HCT116 (cell line): Measurements from ENCODE around the gene PCDHGB5. TPM values are rescaled to one million over a fixed set of nuclear protein-coding genes. Genes with fewer than 3 reads are reported as not detected.

Experiments used
- ATAC-seq: fragments of 200-7000 bp; cut with Tn5 transposase; 2 replicates; pipeline ENCODE4 v1.9.1; 2020; ENCODE audit warnings: mild to moderate bottlenecking, moderate library complexity
- BruUV-seq: library from RNA; stranded (reverse); fragments of 400-500 nt; replicated peaks from 2 replicates; lab custom pipeline; 2021; lab: Mats Ljungman, UMichigan
- CTCF ChIA-PET: fragments of 300-600 bp; sonication (Branson Sonifier 250); formaldehyde crosslinking; loops from one replicate; lab custom pipeline; 2021; ENCODE audit warnings: antibody characterized with exemption; lab: Charles Lee
- POLR2A ChIA-PET: fragments of 300-600, 350-600 bp; sonication (Branson Sonifier 250); formaldehyde crosslinking; loops from one replicate; lab custom pipeline; 2021; ENCODE audit warnings: antibody characterized with exemption; lab: Charles Lee
- RAD21 ChIA-PET, 2 experiments: fragments of 300-600 bp; sonication (Branson Sonifier 250); formaldehyde crosslinking; loops; one replicate each; lab custom pipeline; 2023; ENCODE audit warnings: low total read pairs in 2 of 2; ENCODE audit not compliant: uncharacterized antibody in 2 of 2, unreplicated experiment in 2 of 2, low non-redundant PET in 1 of 2; lab: Charles Lee
- DNase-seq: peaks from one replicate; pipeline ENCODE4 v3.0.0-alpha.2; 2010; ENCODE audit warnings: low read depth, low spot score
- H2AFZ ChIP-seq: fragments of 200-600 bp; shearing (Covaris generic), sonication (generic); 2 replicates; pipeline ENCODE4 v1.6.1; 2017; ENCODE audit warnings: low read depth, mixed run types, mixed read lengths, antibody characterized with exemption, low read length; ENCODE audit not compliant: poor library complexity, severe bottlenecking
- H3K27ac ChIP-seq: 2 replicates; pipeline ENCODE4 v1.5.1; 2012; ENCODE audit warnings: low read depth, low read length
- H3K27me3 ChIP-seq: fragments of 200-600 bp; sonication (generic); 2 replicates; pipeline ENCODE4 v1.6.1; 2016; ENCODE audit warnings: mixed run types, low read length, mixed read lengths; ENCODE audit not compliant: insufficient read depth
- H3K36me3 ChIP-seq, 2 experiments: fragments of 200-500 bp in 1 of 2; fragments of 200-600 bp in 1 of 2; sonication (Bioruptor generic) in 1 of 2; sonication (generic) in 1 of 2; 2 replicates each; pipeline versions ENCODE4 v1.5.1 to v1.6.1; 2014 to 2016; ENCODE audit warnings: low read length in 2 of 2, inconsistent platforms in 1 of 2, mixed read lengths in 1 of 2, mixed run types in 1 of 2; ENCODE audit not compliant: insufficient read depth in 2 of 2, control insufficient read depth in 1 of 2
- H3K4me1 ChIP-seq, 2 experiments: fragments of 200-600 bp in 1 of 2; sonication (generic) in 1 of 2; 2 replicates each; pipeline versions ENCODE4 v1.5.1 to v1.6.1; 2012 to 2017; ENCODE audit warnings: low read length in 2 of 2, inconsistent platforms in 1 of 2, mild to moderate bottlenecking in 1 of 2, mixed read lengths in 1 of 2, mixed run types in 1 of 2, moderate library complexity in 1 of 2; ENCODE audit not compliant: insufficient read depth in 2 of 2, control insufficient read depth in 1 of 2
- H3K4me2 ChIP-seq: fragments of 200-600 bp; sonication (generic); 2 replicates; pipeline ENCODE4 v1.6.1; 2017; ENCODE audit warnings: mixed run types, low read length, mixed read lengths
- H3K4me3 ChIP-seq, 2 experiments: fragments of 200-600 bp in 1 of 2; sonication (generic) in 1 of 2; replicated peaks in 1 of 2; 2 replicates each; pipeline ENCODE4 v1.5.1; 2011 to 2016; ENCODE audit warnings: low read length in 2 of 2, control low read depth in 1 of 2, low read depth in 1 of 2, mild to moderate bottlenecking in 1 of 2, mixed read lengths in 1 of 2, mixed run types in 1 of 2
- H3K79me2 ChIP-seq: fragments of 200-600 bp; sonication (generic); 2 replicates; pipeline ENCODE4 v1.6.1; 2017; ENCODE audit warnings: mild to moderate bottlenecking, mixed run types, low read length, moderate library complexity, mixed read lengths; ENCODE audit not compliant: insufficient read depth
- H3K9ac ChIP-seq: fragments of 200-600 bp; sonication (generic); 2 replicates; pipeline ENCODE4 v1.6.1; 2016; ENCODE audit warnings: low read length, mixed read lengths
- H3K9me2 ChIP-seq: fragments of 200-600 bp; sonication (generic), shearing (Covaris generic); 2 replicates; pipeline ENCODE4 v1.6.1; 2017; ENCODE audit warnings: mixed run types, mild to moderate bottlenecking, moderate library complexity; ENCODE audit not compliant: insufficient read depth
- H3K9me3 ChIP-seq, 2 experiments: fragments of 200-500 bp in 1 of 2; fragments of 200-600 bp in 1 of 2; sonication (Bioruptor generic) in 1 of 2; sonication (generic) in 1 of 2; 2 replicates each; pipeline ENCODE4 v1.6.1; 2014 to 2017; ENCODE audit warnings: low read length in 2 of 2, mixed read lengths in 2 of 2, inconsistent platforms in 1 of 2, low read depth in 1 of 2, mild to moderate bottlenecking in 1 of 2, mixed run types in 1 of 2, moderate library complexity in 1 of 2; ENCODE audit not compliant: control insufficient read depth in 1 of 2, insufficient read depth in 1 of 2
- H4K20me1 ChIP-seq: fragments of 200-600 bp; sonication (generic), shearing (Covaris generic); 2 replicates; pipeline ENCODE4 v1.6.1; 2017; ENCODE audit warnings: mixed run types, mild to moderate bottlenecking, moderate library complexity; ENCODE audit not compliant: insufficient read depth
- CBX3 ChIP-seq: IDR thresholded peaks from 2 replicates; pipeline ENCODE4 v1.6.1; 2012; ENCODE audit warnings: low read depth
- EGR1 ChIP-seq: IDR thresholded peaks from 2 replicates; pipeline ENCODE4 v1.6.1; 2012; ENCODE audit warnings: low read depth
- EZH2 ChIP-seq: fragments of 200-600 bp; sonication (generic); IDR thresholded peaks from 2 replicates; pipeline ENCODE4 v1.6.1; 2017; ENCODE audit warnings: antibody characterized with exemption, mixed run types
- EZH2phosphoT487 ChIP-seq: fragments of 200-600 bp; IDR thresholded peaks from 2 replicates; pipeline ENCODE4 v1.6.1; 2018; ENCODE audit warnings: antibody characterized with exemption, borderline replicate concordance
- RAD21 ChIP-seq: IDR thresholded peaks from 2 replicates; pipeline ENCODE4 v1.6.1; 2012; ENCODE audit warnings: low read depth, mild to moderate bottlenecking
- REST ChIP-seq: IDR thresholded peaks from 2 replicates; pipeline ENCODE4 v1.6.1; 2012; ENCODE audit warnings: low read depth
- SP1 ChIP-seq: IDR thresholded peaks from 2 replicates; pipeline ENCODE4 v1.6.1; 2012; ENCODE audit warnings: low read depth
- YY1 ChIP-seq: IDR thresholded peaks from 2 replicates; pipeline ENCODE4 v1.6.1; 2011; ENCODE audit warnings: low read length, low read depth, moderate library complexity, mild to moderate bottlenecking; ENCODE audit not compliant: insufficient replicate concordance; ENCODE audit errors: extremely low read depth
- ZBTB33 ChIP-seq: IDR thresholded peaks from 2 replicates; pipeline ENCODE4 v1.6.1; 2011; ENCODE audit warnings: mild to moderate bottlenecking, low read length, moderate library complexity; ENCODE audit not compliant: insufficient replicate concordance; ENCODE audit errors: extremely low read depth
- intact Hi-C: fragments of 100-400 bp; cut with micrococcal nuclease; formaldehyde crosslinking; loops from 2 replicates; pipeline ENCODE4 v1.10.0; 2022
- total RNA-seq: library from RNA; stranded (reverse); gene quantifications from one replicate; pipeline ENCODE4 v1.2.1, GENCODE V29; 2021; ENCODE audit not compliant: unreplicated experiment
- TF ChIP-seq, protein P1 (sequence below), 3 experiments: fragments of 200-600 bp in 1 of 3; sonication (generic) in 1 of 3; IDR thresholded peaks in 2 of 3; conservative IDR thresholded peaks in 1 of 3; 2 replicates each; pipeline ENCODE4 v1.5.1; 2012 to 2017; ENCODE audit warnings: low read depth in 2 of 3, low read length in 2 of 3, antibody characterized with exemption in 1 of 3, borderline replicate concordance in 1 of 3, control low read depth in 1 of 3, mild to moderate bottlenecking in 1 of 3, mixed read lengths in 1 of 3, mixed run types in 1 of 3, moderate library complexity in 1 of 3; ENCODE audit not compliant: insufficient read depth in 1 of 3

Gene PCDHGB5
- total RNA-seq, 1 experiment from 2014 or later: 0.15 TPM

GRCh38 chr5:141430332-141431113, 32.8 kb downstream of the PCDHGB5 start, which contains the start of gene PCDHGA12:
TSS of gene PCDHGA12 (plus strand) at chr5:141430507. CDS start at chr5:141430760, 253 bp downstream.
- intact Hi-C loops: no loop called here

More at GRCh38 chr5:141430332-141431113, 32.8 kb downstream of the PCDHGB5 start, which contains the start of gene PCDHGA12:
- Histone ChIP-seq H3K27me3 (no peaks in the 10 kb centered on the region), H3K9ac (no peak within 1 kb of the TSS), H3K4me2 (no peak within 1 kb of the TSS), H3K27ac (no peak within 1 kb of the TSS), H3K4me3 (no peak within 1 kb of the TSS), H3K4me1 (no peaks in the 10 kb centered on the region), H3K9me2 (no peaks in the 10 kb centered on the region), H4K20me1 (no peaks in the 10 kb centered on the region), H3K9me3 (peaks cover 0 to 8% of the 10 kb centered on the region in 2 experiments; a peak in 2 of 4 replicates), H2AFZ (no peak within 1 kb of the TSS), H3K36me3 (no peaks in the 10 kb centered on the region), H3K79me2 (no peaks in the 10 kb centered on the region)
- ChIA-PET RAD21 (no interaction called here), POLR2A (no interaction called here), CTCF (interaction anchor here (0.9 to 1.7 kb wide), 5 partner anchors 9 to 133 kb away, joined by 3 to 7 read pairs (median 4); partner anchors contain the start of gene PCDHGA10)
- DNase-seq: no peak
- no TSS peak for BruUV-seq
- TF ChIP-seq EGR1 (no peak), EZH2 (no peak), EZH2phosphoT487 (no peak), CBX3 (no peak), YY1 (no peak), SP1 (no peak), RAD21 (0 out of 2 replicates have a peak, but pooled peaks have one; percentile 15), REST (no peak), ZBTB33 (no peak)
- TF ChIP-seq, protein P1, sequence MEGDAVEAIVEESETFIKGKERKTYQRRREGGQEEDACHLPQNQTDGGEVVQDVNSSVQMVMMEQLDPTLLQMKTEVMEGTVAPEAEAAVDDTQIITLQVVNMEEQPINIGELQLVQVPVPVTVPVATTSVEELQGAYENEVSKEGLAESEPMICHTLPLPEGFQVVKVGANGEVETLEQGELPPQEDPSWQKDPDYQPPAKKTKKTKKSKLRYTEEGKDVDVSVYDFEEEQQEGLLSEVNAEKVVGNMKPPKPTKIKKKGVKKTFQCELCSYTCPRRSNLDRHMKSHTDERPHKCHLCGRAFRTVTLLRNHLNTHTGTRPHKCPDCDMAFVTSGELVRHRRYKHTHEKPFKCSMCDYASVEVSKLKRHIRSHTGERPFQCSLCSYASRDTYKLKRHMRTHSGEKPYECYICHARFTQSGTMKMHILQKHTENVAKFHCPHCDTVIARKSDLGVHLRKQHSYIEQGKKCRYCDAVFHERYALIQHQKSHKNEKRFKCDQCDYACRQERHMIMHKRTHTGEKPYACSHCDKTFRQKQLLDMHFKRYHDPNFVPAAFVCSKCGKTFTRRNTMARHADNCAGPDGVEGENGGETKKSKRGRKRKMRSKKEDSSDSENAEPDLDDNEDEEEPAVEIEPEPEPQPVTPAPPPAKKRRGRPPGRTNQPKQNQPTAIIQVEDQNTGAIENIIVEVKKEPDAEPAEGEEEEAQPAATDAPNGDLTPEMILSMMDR (IDR thresholded peaks at IDR 0.05 in 2 of 3, conservative IDR thresholded peaks at IDR 0.05 in 1 of 3; ENCODE audit: borderline replicate concordance in 1 of 3, insufficient read depth in 1 of 3, low read depth in 2 of 3, low read length in 2 of 3): peak in 1 of 3 experiments; percentile 44; a peak in 1 of 6 replicates
- no peak for ATAC-seq
